ENCODE data around the gene OTX2.

OTX2 gene

DNA sequence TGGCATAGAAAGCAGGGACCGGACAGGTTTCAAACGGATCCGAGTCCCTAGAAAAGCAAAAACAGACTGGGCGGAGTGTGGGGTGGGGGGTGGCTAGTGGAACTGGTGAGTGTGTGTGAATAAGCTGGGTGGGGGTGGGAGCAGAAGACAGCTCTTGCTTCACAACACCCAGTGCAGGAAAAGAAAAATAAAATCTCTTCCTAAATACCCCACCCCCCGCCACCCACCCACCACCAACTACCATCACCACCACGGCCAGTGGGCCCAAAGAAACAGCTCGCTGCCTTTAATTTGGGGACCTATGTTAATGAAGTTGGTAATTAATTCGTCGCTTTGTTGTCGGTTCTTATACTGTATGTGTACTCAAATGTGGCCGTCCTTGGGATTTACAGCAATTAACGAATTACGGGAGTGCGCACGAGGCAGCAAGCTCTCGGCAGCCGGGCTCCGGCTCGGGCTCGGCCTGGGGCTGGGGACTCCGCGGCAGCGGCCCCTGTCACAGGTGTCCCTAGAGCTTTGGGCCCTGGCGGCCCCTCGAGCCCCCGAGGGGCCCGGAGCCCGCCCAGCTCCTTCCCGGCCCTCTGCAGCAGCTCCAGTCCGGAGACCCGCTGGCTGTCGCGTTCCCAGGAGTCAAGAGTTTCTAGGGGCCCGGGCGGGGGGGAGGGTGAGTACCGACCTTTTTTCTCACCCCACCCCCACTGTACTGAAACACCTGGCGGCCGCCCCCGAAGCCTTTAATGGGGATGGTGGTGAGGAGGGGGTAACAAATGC, 1.5 kb upstream of the OTX2 start:
- no peak for DNase-seq

DNA sequence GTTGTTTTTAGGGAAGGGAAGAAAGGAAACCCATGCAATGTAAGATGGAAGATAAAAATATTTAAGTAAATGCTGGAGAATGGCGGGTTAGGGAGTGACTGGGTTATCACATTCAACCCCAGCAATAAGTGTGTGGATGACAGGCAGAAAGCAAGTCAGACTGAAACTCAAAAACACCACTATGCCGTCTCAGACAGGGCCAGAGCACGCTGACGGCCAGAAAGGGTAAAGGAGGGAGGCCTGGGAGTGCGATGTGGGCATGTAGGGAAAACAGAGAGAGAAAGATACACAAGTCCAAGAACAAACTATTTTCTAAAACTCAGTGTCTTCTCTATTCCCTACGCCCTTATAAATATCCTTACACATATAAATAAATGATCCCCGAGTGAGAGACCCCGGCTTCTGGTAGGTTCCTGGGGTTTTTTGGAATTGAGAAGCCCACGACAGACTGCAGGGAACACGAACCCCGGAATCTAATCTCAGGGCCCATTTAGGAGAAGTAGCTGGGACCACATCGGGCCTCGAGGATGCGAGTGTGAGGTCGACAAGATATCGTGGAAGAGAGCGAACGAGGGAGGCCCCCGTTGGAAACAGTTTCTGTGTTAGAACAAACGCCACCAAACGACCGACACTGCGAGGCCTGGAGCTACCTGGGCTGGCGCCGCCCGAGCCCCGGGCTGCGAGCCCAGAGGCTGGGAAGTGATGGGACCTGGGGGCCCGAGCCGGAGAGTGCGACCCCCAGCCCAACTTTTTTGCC, 735 bp upstream of the OTX2 start:
- no peak for DNase-seq

DNA sequence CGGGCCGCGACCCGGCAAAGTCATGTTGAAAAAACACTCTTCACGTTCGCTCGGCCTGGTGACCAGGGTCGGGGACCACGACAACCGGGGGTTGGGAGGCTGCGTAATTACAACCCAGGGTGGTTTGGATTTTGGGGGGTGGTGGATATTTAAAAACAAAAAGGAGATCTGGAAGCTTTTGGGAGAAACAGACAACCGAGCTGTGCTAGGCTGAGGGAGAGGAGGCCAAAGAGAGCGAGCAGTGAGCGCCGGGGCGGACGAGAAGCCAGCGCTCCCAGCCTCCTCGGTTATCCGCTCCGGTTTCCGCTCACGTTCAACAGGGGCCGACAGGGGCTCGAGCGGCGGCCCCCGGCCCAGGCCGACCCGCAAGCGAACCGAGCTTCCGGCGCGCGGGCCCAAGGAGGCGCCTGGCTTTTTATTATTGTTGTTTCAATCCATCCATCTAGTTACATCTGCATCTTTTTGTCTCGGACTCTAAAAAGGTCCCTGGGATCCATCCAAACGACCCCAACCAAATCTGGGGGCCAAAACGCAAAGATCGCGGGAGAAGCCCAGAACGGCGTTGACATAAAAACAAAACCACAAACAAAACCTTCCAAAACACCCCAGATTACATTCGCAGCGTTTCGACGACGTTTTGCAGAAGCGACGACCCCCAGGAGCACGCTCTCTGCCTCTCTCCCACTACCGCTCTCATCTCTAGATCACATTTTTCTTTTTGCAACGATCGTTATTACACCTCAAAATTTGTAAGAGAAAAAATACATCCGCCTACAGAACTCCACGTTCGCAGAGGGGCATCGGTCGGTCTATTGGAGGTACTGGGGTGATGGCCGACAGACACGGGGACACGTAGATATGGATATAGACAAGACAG, 771 bp downstream of the OTX2 start:
- DNase-seq: no peak

DNA sequence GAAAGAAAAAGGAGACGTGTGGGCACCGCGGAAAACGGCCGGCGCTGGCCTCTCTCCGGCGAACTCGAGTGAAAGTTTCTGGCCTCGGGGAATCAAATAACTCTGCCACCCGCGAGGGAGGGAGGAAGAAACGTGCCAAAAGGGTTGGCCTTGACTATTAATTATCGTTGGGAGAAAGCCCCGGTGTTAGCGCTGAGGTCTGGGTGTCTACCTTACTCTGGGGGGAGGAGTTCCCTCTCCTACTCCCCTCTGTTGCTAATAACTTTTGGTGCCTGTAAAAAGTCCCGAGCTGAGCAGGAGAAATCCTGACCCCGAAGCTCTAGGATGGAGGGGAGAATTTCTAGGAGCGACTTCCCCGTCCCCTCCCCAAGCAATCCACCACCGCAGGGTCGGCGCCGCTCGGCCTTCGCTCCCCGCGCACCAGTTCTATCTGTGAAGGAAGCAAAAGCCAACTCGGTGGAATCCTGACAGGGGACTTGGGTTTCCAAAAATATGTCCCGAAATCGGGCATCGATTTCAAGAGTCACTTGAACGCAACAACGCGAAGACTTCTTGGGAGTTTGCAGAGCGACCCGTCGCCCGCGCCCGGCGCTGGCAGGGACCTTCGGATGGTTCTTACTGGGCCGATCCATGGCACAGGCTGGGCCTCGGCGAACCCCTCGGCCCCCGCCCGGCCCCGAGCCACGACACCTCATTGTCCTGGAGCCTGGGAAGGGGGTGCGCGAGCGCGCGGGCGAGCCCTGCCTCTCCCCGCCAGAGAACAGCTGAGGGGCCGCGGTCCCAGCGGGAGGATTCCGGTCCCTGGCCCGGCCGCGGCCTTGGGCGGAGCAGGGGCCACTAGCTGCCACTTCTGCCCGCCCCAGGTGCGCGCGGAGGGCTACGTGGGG, 1.7 kb downstream of the OTX2 start:
- DNase-seq: no peak

DNA sequence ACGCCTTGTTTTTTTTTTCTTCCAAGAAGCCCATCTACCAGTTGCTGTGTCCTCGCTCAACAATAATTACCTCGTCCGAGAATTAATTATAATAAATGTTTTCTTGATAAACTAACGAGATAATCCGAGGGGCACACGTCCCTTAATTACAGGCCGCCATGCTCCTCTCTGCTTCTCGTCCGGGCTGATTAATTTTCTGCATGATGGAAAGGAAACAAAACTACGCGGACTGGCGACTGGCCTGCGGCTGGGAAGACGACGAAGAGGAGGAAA, 2.2 kb downstream of the OTX2 start:
- no peak for DNase-seq

DNA sequence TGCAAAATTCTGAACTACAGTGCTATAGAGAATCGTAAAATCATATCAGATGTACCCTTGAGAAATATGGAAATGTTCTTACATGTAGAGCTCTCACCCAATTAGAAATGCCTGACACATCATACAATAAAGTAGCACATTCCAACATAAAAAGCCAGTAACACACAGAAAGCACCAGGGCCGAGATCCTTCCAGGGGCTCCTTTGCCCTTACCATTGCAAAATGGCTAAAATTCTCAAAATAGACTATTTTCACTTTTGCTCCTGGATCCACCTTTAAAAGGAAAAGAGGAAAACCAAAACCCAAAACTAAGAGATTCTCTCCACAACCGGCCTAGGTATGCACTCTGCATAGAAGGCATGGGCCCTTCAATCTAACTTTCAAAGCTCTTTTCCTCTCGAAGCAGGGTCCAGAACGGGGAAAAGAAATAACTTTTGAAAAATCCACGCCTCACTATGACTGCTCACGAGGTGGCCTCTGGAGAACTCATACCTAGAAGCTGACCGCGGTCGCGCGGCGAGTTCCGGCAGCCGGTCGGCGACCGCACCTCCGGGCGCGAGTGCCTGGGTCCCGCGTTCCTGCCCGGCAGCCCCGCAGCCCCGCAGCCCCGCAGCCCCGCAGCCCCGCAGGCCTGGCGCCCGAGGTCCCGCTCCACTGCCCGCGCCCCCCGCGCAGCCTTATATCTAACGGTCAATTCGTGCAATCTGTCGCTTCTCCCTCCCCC, 2.7 kb downstream of the OTX2 start:
- DNase-seq: no peak

DNA sequence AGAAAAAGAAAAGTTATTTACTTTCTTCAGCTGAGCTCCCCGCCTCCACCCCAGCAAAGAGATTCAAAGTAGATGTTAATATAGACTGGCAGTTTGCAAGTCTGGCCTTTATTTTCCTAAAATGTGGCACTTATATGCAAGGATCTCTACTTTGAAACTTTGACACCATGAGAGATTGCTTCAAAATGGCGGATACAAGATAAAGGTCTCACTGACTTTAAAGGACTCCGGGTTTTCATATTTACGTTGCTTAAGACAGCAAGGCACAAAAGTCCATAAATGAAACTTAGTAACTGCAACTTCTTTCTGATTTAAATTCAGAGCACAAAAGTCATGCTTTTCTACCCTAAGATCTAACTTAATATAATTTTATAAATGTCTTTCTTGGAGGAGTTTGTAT, 3.5 kb downstream of the OTX2 start:
- DNase-seq: no peak

DNA sequence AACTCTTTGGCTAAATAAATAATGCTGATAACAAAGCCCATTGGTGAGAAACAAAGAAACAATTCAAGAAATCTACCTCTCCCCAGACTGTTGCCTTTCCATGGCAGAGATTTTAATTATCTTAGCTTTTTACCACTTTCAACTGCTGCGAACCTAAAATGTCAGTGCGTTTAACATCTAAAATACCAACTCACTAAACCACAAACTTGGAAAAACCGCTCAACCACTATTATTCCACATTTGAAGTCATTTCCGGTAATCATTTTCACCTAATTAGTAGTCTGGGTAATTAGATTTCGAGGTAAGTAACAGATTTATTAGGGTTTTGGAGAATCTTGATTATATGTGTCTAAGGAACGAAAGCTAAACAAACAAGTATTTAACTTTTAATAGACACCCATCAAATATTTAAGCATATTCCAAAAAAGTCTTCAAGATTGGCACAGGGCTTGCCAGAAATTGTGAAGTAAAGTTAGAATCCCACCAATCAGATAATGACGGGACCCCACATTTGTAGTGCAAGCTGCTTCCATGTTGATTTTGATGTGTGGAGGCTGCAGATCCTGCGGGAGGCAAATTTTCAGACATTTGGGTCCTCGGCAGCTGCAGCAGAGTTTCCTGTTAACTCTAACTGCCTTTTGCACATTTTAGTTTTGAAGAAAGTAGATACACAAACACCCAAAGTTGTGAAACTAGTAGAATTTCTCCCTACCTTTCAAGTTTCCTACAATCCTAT, 4.1 kb downstream of the OTX2 start:
- DNase-seq: no peak

DNA sequence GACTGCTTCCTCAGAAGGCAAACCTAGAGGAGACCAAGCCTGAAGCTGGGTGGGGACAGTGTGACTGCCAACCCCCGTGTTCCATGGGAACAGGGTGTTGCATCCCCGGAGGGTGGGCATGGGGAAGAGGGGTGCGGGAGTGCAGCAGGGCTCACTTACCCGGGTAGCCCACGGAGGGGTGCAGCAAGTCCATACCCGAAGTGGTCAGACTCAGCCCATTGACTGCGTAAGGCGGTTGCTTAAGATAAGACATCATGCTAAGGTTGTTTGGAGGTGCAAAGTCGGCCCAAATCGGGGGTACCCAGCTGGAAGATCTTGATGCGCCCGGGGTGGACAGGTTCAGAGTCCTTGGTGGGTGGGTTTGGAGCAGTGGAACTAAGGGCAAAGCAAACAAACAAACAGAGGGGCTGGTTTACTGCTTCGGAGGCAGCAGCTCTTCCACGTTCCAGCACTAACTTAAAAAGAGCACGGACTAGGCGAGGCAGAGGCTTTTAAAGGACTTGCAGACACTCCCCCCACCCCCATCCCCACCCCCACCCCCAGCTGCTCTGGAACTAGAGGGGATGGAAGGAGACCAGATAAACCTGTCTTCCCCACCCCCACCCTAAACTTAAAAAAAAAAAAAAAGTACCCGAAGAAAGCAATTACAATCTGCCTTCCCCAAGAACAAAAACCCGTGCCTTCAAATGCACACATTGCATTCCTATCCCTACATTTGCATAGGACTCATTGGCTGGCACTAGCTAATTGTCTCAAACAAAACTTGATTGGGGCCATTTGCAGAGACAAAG, 4.9 kb downstream of the OTX2 start:
- no peak for DNase-seq

DNA sequence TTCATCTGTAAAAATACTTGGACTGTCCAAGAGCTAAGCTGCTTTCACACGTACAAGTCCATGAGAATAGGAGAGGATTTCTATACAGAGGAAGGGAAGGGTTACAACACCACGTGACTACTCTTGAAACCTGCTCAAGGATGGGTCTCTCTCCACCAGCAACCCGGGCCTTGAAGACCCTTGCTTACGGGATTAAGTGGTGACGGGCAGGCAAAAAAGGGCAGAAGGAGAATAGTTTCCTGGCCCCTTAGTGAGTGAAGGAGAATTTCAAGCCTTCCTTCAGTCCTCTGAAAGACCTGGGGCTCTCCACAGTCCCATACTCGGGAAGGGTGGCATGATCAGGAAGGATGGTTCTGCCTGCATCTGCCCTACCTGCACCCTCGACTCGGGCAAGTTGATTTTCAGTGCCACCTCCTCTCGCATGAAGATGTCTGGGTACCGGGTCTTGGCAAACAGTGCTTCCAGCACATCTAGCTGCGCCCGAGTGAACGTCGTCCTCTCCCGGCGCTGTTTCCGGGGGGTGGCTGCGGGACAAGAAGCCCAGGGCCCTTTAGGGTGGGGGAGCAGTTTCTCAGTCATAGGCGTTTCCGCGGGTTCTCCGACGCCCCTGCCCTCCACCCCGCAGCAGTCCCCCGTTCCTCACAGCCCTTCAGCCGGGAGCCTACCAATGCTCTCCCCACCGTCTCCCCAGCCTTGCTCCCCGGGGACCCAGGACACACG, 6.3 kb downstream of the OTX2 start:
- no peak for DNase-seq

DNA sequence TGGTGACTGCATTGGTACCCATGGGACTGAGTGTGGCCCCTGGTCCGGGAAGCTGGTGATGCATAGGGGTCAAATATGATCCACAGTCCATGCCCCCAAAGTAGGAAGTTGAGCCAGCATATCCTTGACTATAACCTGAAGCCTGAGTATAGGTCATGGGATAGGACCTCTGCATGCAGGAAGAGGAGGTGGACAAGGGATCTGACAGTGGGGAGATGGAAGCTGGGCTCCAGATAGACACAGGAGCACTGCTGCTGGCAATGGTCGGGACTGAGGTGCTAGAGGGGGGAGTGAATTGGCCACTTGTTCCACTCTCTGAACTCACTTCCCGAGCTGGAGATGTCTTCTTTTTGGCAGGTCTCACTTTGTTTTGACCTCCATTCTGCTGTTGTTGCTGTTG, 8.4 kb downstream of the OTX2 start:
- DNase-seq: no peak

DNA sequence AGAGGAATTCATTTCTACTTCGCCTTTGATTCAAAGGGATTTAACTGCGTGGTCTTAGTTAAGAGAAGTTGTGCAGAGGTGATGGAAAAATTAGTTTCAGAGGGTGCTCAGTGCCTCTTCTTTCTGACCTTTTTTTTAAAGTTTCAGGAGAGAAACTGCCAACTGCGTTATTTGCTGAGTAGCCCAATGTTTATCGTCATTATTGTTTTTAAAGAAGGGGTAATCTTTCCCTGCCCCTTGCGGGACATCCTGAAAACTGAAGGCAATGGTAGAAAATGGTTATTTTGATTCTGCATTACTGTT, 11.0 kb downstream of the OTX2 start:
- DNase-seq: no peak

DNA sequence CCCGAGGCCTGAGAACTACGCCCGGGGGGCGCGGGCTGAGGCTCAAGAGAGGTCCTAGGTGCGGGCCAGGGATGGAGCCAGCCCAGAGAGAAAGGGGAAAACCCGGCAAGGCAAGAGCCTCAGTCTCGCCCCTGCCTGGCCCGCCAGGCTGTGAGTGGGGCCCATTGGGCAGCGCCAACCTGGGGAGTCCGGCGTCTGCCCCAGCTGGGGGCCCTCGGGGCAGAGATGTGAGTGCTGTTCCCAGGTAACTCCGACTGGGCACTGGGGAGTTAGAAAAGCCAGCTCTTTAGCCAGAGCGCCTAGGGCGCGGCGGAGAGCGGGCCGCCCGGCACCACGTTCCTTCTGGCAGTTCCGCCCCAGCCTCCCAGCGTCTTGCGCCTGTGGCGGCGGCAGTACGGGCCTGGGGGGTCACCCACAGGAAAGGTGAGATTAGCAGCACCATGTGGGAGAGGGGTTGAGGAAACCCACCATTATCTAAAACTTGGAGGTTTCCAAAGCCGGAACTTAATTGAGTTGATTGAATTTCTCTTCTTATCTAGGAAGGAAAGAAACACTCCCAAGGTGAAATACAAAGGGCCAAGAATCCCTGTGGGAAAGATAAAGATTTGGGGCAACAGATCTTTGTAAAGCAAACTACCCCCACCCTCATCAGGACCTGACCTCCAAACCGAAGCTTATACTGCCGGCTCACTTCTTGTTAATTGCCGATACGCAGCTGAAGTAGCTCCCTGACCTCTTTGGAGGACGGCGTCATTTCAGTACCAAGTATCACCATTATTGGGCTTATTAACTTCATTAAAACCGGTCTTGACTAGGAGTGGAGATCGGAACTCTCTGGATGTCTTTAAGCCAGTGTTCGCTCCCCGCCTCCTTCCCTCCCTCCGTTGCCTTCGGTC, 11.6 kb downstream of the OTX2 start:
- DNase-seq: no peak

DNA sequence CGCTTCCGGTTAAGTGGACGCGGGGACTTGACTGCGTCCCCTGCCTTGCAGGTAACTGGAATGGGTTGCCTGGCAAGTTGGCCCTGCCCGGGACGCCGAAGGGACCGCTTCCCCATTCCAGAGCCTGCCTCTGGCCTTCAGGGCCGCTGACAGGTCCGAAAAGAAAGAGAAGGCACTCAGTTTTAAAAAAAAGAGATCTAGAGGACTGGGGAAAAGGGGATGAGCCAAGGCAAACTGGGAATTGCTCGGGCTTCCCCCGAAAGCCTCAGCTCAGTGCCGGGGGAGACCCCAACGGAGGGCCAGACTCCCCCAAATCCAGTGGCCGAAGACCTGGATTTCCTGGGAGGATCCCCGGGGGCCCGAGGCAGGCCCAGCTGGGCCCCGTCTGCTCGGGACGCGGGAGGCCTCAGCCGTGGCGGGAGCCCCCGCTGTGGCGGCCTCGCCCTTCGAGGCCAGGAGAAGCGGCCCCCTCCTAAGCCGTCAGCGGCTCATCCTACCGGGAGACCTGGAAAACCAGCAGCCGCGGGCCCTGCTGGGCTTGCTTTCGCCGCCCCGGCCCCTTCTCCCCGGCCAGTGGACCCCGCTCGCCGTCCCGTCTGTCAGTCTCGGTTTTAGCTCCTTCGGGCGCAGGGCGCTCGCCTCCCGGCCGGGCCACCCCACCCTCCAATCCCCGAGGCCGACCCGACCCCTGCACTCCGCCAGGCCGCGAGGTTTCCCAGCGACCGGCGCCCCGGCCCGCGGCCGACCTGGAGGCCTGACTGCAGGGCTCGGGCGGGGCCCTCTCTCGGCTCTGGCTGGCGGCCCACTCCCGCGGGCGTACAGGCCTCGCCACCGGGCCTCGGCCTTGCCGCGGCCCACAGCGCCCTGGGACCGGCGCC, 12.5 kb downstream of the OTX2 start:
- no peak for DNase-seq

DNA sequence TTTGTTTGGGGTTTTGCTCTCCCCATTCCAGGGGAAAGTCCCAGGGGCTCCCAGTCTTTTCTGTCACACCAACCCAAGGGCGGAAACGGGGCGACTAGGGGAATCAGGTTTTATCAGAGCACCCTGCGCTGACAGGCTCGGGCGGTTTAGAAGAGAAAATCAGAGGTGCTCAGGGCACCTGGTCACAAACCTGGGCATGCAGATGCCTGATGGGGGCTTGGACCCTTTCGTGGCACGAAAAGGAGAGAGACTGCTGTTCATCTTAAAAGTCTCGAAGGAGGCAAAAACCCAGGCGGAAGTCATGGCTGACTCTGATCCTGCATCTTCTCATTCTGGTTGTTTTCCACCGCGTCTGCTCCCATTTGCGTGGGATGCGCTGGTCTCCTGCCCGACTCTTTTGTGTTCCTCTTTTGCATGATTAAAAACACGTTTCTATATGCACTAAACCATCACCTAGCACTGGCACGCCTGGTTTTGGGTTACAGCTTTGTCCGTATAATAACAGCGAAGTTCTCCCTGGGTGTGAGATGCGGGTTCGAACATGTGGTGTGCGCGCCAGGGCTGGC, 13.2 kb downstream of the OTX2 start:
- no peak for DNase-seq

DNA sequence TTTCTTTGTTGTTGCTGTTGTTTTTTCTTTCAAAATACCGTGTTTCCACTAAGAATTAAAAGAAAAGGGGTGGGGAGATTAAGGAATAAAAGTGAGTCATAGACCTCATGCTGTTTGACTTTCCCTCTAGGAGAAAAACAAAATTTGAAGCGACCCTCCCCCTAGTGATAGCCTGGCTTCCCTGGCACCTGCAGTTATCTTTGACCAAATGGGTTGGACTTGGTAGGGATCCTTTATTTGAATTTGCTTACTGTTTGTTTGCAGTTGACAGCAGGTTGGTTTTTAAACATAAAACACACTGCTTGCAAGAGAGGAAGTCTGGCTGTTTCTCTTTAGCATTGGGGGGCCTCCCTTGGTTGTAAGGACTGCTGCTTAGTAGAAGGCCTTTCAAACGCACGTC, 14.0 kb downstream of the OTX2 start:
- no peak for DNase-seq

DNA sequence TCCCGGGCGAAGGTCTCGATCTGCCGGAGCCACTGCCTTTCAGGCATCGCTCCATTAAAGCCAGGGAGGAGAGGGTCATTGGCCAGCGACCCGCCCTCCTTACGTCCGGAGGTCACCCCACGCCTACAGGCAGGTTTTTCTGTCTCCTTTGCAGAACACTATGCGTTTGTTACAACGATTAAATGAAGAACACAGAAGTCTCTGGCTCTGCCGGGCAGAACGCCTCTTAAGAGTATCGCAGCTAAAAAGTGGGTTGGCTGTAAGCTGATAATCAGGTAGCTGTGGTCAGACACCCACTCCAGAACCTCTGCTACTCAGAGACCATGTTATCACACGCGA, 15.0 kb downstream of the OTX2 start:
- DNase-seq: no peak
